Stimulated activated naive CD8-positive, alpha-beta T cell treated with anti-CD3 and anti-CD28 coated beads, Interleukin-15, Interleukin-2, amounts not matched to agents 100 U/mL and 50 U/mL, for 24 hours (primary cell): ENCODE results near the gene CEP126.
"Not testable (repeated sequence)": the region's sequence is repeated elsewhere in the genome, so short reads cannot be mapped to it uniquely, and the experiment has no call there.

Experiments used
- ATAC-seq: fragments of 150-1000 bp; cut with Tn5 transposase; one replicate; pipeline ENCODE4 v1.10.0; 2021
- DNase-seq: peaks from one replicate; pipeline ENCODE4 v3.0.0; 2021

CEP126 gene

GRCh38 chr11:101940901-101941520 is 26.2 kb downstream of the CEP126 start:
- no peak for ATAC-seq
- no peak for DNase-seq

GRCh38 chr11:101944923-101945322 is 30.1 kb downstream of the CEP126 start:
- no peak for DNase-seq
- no peak for ATAC-seq

- DNase-seq = no peak
- no peak for ATAC-seq
Observed at GRCh38 chr11:101945448-101945847, 30.6 kb downstream of the CEP126 start.

DNA sequence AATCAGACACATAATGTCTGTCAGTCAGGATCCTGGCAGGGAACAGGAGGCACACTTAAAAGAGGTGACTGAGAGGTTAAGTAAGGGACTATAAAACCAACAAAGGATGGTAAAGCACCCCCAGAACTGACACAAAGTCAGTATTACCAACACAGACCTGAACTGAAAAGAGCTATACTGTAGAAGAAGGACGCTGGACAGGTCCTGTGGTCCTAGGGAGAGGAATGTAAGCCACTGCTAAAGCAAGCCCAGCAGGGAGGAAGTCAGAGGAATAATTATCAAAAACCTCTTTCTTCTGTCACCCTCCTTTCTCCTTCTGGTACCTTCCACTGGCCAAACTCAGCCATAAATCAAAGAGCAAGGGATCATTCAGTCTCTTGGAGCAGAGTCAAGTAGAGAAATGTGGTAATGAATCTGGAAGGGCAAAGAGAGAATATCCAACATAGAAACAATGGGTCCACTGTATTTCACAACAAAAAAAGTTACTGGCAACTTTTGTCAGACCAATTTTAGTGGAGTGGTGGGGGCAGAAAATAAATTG is 34.9 kb downstream of the CEP126 start:
- no peak for DNase-seq
- ATAC-seq = no peak

DNA sequence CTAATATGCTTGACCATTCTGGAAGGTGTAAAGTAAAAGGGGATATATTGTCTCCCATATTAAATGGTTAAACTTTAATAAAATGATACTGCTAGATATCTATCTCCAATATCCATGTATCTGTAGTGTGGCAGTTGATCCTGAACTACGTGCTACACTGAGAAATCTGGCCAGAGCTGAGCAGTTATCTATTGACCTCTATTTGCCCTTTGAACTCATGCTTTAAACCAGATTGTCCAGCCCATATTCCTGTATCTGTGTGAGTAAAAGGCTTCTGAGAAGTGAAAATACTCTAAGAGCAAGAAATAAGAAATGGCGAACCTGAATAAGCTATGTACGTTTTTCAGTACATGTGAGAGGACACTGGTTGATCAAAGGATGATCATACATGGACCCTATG is 40.5 kb downstream of the CEP126 start:
- no peak for ATAC-seq

GRCh38 chr11:101955701-101956100 is 40.9 kb downstream of the CEP126 start:
- ATAC-seq = no peak
- no peak for DNase-seq

More for the DNA sequence above, 40.5 kb downstream of the CEP126 start:
- DNase-seq = no peak

DNA sequence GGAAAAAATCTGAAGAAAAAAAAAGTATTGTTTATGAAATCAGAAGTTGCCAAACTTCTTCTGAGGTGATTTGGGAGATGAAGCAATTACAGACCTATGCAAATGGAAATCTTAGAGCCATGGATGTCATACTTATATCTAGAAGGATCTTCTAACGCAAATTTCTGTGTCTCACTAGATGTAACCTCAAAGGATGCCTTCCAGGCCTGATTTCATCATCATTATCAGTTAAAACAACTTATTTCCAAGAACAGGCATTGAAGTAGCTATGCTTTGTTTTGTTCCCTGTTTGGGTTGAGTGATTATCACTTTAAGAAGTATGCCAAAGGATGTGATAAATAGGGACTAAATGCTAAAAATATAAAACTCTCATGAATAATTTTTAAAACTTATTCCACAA is 45.4 kb downstream of the CEP126 start:
- no peak for ATAC-seq
- DNase-seq = no peak

DNA sequence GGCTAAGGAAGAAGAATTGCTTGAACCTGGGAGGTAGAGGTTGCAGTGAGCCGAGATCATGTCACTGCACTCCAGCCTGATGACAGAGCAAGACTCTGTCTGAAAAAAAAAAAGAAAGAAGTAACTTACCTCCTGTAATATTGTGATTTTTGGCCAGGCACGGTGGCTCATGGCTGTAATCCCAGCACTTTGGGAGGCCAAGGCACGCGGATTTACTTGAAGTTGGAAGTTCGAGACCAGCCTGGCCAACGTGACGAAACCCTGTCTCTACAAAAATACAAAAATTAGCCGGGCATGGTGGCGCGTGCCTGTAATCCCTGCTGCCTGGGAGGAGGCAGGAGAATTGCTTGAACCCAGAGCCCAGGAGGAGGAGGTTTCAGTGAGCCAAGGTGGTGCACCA is 49.4 kb downstream of the CEP126 start:
- ATAC-seq, DNase-seq: not testable (repeated sequence)

DNA sequence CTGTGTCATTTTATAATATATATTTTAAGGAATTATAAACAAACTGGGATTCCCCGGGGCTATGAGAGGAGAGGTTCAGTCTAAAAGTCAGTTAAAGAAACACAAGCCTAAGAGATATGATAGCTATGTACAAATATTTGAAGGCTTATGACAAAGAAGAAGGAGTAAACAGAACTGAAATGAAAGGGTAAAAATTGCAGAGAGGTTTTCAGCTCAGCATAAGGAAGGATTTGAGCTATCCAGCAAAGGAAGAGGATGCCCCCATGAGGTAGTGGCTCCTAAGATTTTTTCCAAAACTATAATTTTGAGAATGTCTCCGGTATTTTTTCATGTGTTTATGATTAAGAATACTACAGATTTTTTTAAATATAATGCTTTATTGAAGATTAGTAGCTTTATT is 59.4 kb downstream of the CEP126 start:
- DNase-seq = no peak
- ATAC-seq = no peak

GRCh38 chr11:101974771-101975170 is 60.0 kb downstream of the CEP126 start:
- DNase-seq (no peak), ATAC-seq (no peak)

- ATAC-seq (no peak), DNase-seq (no peak)
Observed at GRCh38 chr11:101975734-101976133, 60.9 kb downstream of the CEP126 start.

GRCh38 chr11:101987370-101987769 is 72.6 kb downstream of the CEP126 start:
- ATAC-seq (no peak), DNase-seq (no peak)

DNA sequence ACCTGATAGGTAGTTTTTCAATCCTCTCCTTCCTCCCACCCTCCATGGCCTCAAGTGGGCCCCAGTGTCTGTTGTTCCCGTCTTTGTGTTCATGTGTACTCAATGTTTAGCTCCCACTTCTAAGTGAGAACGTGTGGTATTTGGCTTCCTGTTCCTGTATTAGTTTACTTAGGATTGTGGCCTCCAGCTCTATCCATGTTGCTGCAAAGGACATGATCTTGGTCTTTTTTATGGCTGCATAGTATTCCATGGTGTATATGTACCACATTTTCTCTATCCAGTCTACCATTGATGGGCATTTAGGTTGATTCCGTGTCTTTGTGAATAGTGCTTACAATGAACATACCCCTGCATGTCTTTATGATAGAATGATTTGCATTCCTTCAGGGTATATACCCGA is 78.4 kb downstream of the CEP126 start:
- DNase-seq = no peak
- no peak for ATAC-seq

GRCh38 chr11:101994052-101994469 is 79.3 kb downstream of the CEP126 start:
- not testable (repeated sequence) for ATAC-seq, DNase-seq

DNA sequence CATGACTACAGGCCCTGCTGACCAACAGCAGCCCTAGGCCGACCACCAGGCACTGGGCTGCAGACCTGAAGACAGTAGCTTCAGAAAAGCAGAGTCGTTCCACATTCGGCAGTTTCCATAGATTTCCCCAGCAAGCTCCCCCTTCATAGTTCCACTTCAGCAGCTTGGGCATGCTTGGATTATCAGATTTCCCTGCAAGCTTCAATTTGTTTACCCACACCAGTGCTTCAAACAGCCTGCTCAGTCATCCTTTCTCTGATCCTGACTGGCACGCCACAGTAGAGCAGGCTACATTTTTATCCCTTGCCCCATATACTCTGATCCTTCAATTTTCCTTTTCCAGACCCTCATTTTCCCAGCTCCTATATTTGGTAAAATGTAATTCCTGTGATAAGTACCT is 81.3 kb downstream of the CEP126 start:
- ATAC-seq (no peak), DNase-seq (no peak)

GRCh38 chr11:102001657-102002338 is 87.0 kb downstream of the CEP126 start:
- no peak for DNase-seq

GRCh38 chr11:102004220-102004619 is 89.4 kb downstream of the CEP126 start:
- DNase-seq (no peak), ATAC-seq (no peak)

More at GRCh38 chr11:102001657-102002338, 87.0 kb downstream of the CEP126 start:
- no peak for ATAC-seq

- ATAC-seq = peak; percentile 23
- no peak for DNase-seq
Observed at GRCh38 chr11:102005306-102005705, 90.5 kb downstream of the CEP126 start.

DNA sequence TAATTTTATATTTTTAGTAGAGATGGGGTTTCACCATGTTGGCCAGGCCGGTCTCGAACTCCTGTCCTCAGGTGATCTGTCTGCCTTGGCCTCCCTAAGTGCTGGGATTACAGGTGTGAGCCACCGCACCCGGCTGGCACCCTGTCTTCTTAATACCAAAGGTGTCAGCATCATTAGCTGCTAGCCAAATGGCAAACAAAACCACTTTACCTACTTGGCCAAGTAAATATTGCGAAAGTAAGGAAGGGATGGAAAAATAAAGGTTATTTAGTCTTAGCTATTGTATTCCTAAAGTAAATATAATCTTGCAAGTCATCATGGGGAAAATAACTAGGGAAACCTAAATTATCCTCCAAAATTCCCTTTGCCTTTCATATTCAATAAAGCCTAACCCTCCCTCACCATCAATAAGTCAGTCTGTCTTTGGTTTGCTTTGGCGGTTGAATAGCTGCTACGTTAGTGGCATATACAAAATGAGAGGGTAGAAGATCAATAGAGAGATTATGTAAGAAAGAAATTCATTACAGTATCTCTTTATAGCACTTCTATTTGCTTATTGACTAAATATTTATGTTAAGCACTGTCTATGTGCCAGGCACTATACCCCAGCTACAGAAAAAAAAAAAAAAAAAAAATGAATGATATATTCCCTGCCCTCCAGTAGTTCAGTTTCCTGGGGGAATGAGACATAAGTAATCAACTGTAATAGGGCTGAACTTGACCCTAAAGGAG is 92.2 kb downstream of the CEP126 start:
- DNase-seq (no peak), ATAC-seq (no peak)

GRCh38 chr11:102007567-102008437 is 93.0 kb downstream of the CEP126 start:
- peak; percentile 55 for ATAC-seq
- no peak for DNase-seq

DNA sequence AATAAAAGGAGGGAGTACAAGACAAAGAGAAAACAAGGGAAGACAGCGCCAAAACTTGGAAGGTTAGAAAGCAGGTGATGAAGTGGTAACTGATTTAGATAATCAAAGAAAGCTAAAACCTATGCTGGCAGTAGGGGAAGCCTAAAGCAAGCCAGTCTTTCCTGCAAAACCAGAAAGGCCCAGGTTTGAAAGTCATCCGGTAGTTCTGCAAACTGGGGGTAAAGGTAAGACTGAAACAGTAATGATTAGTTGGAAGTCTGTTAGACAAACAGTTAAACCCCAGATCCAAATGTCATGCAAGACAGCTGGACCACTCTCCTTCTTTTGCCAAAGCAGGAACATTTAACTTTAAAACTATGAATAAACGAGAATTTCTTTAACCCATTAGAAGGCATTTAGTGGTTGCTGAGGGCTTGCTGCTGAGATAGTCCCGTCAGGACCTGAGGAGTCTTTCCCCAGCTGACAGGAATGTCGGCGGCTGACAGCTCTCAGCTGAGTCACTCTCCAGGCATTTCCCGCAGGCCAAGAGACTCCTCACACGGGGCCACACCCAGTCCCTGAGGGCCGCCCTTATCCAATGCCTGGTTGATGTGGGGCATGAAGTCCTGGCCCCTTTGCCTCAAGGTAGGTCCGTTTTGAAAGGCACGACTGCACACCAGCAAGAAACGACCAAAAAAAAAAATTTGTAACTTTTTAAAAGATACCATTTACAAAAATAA is 96.1 kb downstream of the CEP126 start:
- no peak for DNase-seq

More for the DNA sequence above, 96.1 kb downstream of the CEP126 start:
- ATAC-seq = no peak
